Ishikawa (cell line): ENCODE results near the gene GLIS1.

ENCODE experiments used
- CEBPB ChIP-seq: IDR thresholded peaks from 2 replicates; pipeline ENCODE4 v1.6.1; 2012
- EGR1 ChIP-seq: IDR thresholded peaks from 2 replicates; pipeline ENCODE4 v1.6.1; 2012
- FOXM1 ChIP-seq: IDR thresholded peaks from 2 replicates; pipeline ENCODE4 v1.6.1; 2012; ENCODE audit warnings: low read depth, borderline replicate concordance
- MAX ChIP-seq: IDR thresholded peaks from 2 replicates; pipeline ENCODE4 v1.6.1; 2012
- NFIC ChIP-seq: IDR thresholded peaks from 2 replicates; pipeline ENCODE4 v1.6.1; 2012
- RAD21 ChIP-seq: IDR thresholded peaks from 2 replicates; pipeline ENCODE4 v1.6.1; 2012; ENCODE audit warnings: low read depth
- REST ChIP-seq: IDR thresholded peaks from 2 replicates; pipeline ENCODE4 v1.6.1; 2012; ENCODE audit warnings: low read depth, mild to moderate bottlenecking
- TAF1 ChIP-seq: IDR thresholded peaks from 2 replicates; pipeline ENCODE4 v1.6.1; 2012; ENCODE audit warnings: low read depth, mild to moderate bottlenecking
- TCF12 ChIP-seq: IDR thresholded peaks from 2 replicates; pipeline ENCODE4 v1.6.1; 2012; ENCODE audit warnings: low read depth
- USF1 ChIP-seq: IDR thresholded peaks from 2 replicates; pipeline ENCODE4 v1.6.1; 2012

- TF ChIP-seq REST (no peak), MAX (no peak), TCF12 (no peak), CEBPB (no peak), EGR1 (no peak), RAD21 (no peak), FOXM1 (no peak), USF1 (no peak), TAF1 (no peak), NFIC (no peak)
Observed at GRCh38 chr1:53689736-53690326, 49.1 kb downstream of the GLIS1 start.
